ENCODE measurements around the gene TAF1L.

DNA sequence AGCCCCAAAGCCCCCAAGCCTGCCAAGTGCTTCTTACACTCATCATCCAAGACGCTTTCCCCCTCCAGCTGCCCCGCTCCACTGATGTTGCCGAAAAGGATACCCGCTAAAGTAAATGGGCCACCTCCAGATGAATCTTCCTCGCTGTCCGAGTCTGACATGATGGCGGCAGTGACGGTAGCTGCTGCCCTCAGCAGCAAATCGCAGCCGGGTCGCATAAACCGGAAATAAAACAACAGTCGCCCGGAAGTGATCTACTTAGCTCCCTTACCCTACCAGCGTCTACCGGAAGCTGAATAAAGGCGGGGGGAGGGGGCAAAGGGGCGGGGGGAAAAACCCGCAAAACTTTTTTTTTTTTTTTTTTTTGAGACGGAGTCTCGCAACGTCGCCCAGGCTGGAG, at the start of gene TAF1L:
- no peak for TF ChIP-seq SP1 (IDR thresholded peaks at IDR 0.05)
- TF ChIP-seq FOXK2 (IDR thresholded peaks at IDR 0.05): no peak
- no peak for TF ChIP-seq ZNF384 (IDR thresholded peaks at IDR 0.05)
- TF ChIP-seq ARNT (IDR thresholded peaks at IDR 0.05): no peak
- TF ChIP-seq BHLHE40 (IDR thresholded peaks at IDR 0.05; ENCODE audit: borderline replicate concordance): no peak
- no peak for TF ChIP-seq TARDBP (IDR thresholded peaks at IDR 0.05)
- TF ChIP-seq HDGF (IDR thresholded peaks at IDR 0.05; ENCODE audit: borderline replicate concordance): no peak

Data from HEK293T (cell line).